HAP-1 (cell line): Measurements from ENCODE around the gene DBH.

ENCODE experiments used
- DNase-seq, 2 experiments: peaks; one replicate each; pipeline ENCODE4 v3.0.0-alpha.2; 2016 to 2020; ENCODE audit warnings: low spot score in 2 of 2
- H3K27me3 ChIP-seq: fragments of 250-450 bp; sonication (Bioruptor Pico); 2 replicates; pipeline ENCODE4 v1.5.1; 2020; ENCODE audit warnings: low read depth, mild to moderate bottlenecking, moderate library complexity
- H3K36me3 ChIP-seq: fragments of 250-450 bp; sonication (Bioruptor Pico); replicated peaks from 2 replicates; pipeline ENCODE4 v1.5.1; 2020; ENCODE audit warnings: mild to moderate bottlenecking
- H3K4me1 ChIP-seq: fragments of 250-450 bp; sonication (Bioruptor Pico); 2 replicates; pipeline ENCODE4 v1.5.1; 2020; ENCODE audit warnings: mild to moderate bottlenecking
- H3K4me3 ChIP-seq: fragments of 250-450 bp; sonication (Bioruptor Pico); 2 replicates; pipeline ENCODE4 v1.5.1; 2020; ENCODE audit warnings: mild to moderate bottlenecking, moderate library complexity
- H3K9me3 ChIP-seq: fragments of 250-450 bp; sonication (Bioruptor Pico); 2 replicates; pipeline ENCODE4 v1.5.1; 2020; ENCODE audit warnings: mild to moderate bottlenecking, moderate library complexity
- in situ Hi-C: fragments of 300-500 bp; cut with MboI; formaldehyde crosslinking; loops from 3 replicates; pipeline ENCODE4 v1.14.3; 2020; ENCODE audit warnings: low sequenced_read_pairs, inconsistent platforms, mixed read lengths

Gene DBH

GRCh38 chr9:133598978-133599377, 37.2 kb upstream of the DBH start:
- no peak overlapping the region for H3K4me3 ChIP-seq
- H3K4me1 ChIP-seq, result no peaks in the 10 kb centered on the region
- DNase-seq, result no peak
- H3K27me3 ChIP-seq, result no peaks in the 10 kb centered on the region; the same call in 1 of the 2 replicates
- in situ Hi-C loops, result no loop called here
- H3K36me3 ChIP-seq, result no peaks in the 10 kb centered on the region
- H3K9me3 ChIP-seq, result peaks cover 8% of the 10 kb centered on the region; the same call in 1 of the 2 replicates

DNA sequence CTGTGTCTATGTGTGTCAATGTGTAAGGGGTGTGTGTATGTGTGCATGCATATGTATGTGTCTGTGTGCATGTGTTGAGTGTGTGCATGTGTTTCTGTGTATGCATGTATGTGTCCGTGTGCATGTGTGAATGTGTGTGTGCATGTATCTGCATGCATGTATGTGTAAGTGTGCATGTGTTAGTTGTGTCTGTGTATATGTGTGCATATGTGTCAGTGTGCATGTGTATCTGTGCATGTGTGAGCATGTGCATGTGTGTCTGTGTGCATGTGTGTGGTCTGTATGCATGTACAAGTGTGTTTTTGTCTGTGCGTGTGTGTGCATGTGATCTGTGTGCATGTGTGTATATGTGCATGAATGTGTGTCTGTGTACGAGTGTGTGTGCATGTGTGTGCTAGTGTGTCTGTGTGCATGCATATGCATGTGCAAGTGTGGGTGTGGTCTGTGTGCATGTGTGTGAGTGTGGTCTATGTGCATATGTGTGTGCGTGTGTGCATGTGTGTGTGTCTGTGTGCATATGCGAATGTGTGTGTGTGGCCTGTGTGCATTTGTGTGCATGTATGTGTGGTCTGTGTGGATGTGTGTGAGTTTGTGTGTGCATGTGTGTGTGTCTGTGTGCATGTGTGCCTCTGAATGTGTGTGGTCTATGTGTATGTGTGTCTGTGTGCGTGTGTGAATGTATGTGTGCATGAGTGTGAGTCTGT, 36.5 kb upstream of the DBH start:
- peaks cover 5% of the 10 kb centered on the region; the same call in 1 of the 2 replicates for H3K27me3 ChIP-seq
- H3K4me1 ChIP-seq, result no peaks in the 10 kb centered on the region
- in situ Hi-C loops, result no loop called here
- peaks cover 8% of the 10 kb centered on the region; the same call in 1 of the 2 replicates for H3K9me3 ChIP-seq
- H3K36me3 ChIP-seq, result no peaks in the 10 kb centered on the region
- no peak overlapping the region for H3K4me3 ChIP-seq
- no peak for DNase-seq

- no peaks in the 10 kb centered on the region for H3K4me1 ChIP-seq
- in situ Hi-C loops, result no loop called here
- H3K4me3 ChIP-seq, result no peak overlapping the region
- DNase-seq, result no peak
- H3K9me3 ChIP-seq, result peaks cover 8% of the 10 kb centered on the region; the same call in 1 of the 2 replicates
- H3K27me3 ChIP-seq, result peaks cover 14% of the 10 kb centered on the region
- H3K36me3 ChIP-seq, result no peaks in the 10 kb centered on the region
These were observed 35.4 kb upstream of the DBH start for GRCh38 chr9:133600739-133601138.

- H3K4me3 ChIP-seq, result no peak overlapping the region
- in situ Hi-C loops, result no loop called here
- peaks cover 19% of the 10 kb centered on the region for H3K27me3 ChIP-seq
- no peaks in the 10 kb centered on the region for H3K36me3 ChIP-seq
- peaks cover 6% of the 10 kb centered on the region; the same call in 1 of the 2 replicates for H3K9me3 ChIP-seq
- no peak for DNase-seq
- H3K4me1 ChIP-seq, result no peaks in the 10 kb centered on the region
These were observed 34.4 kb upstream of the DBH start for GRCh38 chr9:133601746-133602145.

- in situ Hi-C loops, result no loop called here
- peaks cover 25% of the 10 kb centered on the region for H3K27me3 ChIP-seq
- no peak overlapping the region for H3K4me3 ChIP-seq
- peaks cover under 1% of the 10 kb centered on the region; the same call in 1 of the 2 replicates for H3K9me3 ChIP-seq
- DNase-seq, result no peak
- no peaks in the 10 kb centered on the region for H3K36me3 ChIP-seq
- H3K4me1 ChIP-seq, result no peaks in the 10 kb centered on the region
These were observed 33.9 kb upstream of the DBH start for GRCh38 chr9:133602277-133602676.

GRCh38 chr9:133603135-133603927, 32.8 kb upstream of the DBH start:
- Histone ChIP-seq H3K4me1 (no peaks in the 10 kb centered on the region), H3K27me3 (peaks cover 34% of the 10 kb centered on the region), H3K4me3 (no peak overlapping the region), H3K36me3 (no peaks in the 10 kb centered on the region), H3K9me3 (no peaks in the 10 kb centered on the region)
- in situ Hi-C loops, result no loop called here
- no peak for DNase-seq

DNA sequence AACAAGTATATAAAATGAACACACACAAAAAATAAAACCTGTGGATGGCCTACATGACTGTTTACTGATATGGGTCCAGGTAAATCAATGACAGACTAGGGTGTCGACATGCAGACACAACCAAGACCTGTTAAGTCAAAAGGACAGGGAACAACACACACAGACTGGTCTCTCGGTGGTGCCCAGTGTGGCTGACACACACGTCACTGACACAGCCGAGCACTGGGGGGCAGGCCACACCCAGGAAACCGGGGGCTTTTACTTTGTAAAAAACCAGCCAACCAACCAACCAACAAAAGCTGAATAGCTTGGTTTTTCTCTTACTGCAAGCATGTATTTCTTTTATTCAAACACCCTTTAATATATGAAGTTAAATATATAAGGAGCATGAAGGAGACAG, 31.9 kb upstream of the DBH start:
- DNase-seq, result no peak
- peaks cover 36% of the 10 kb centered on the region for H3K27me3 ChIP-seq
- H3K36me3 ChIP-seq, result no peaks in the 10 kb centered on the region

GRCh38 chr9:133604856-133605255, 31.3 kb upstream of the DBH start:
- Histone ChIP-seq H3K4me3 (no peak overlapping the region), H3K4me1 (no peaks in the 10 kb centered on the region), H3K36me3 (no peaks in the 10 kb centered on the region), H3K27me3 (peaks cover 39% of the 10 kb centered on the region), H3K9me3 (no peaks in the 10 kb centered on the region)
- no peak for DNase-seq
- in situ Hi-C loops, result no loop called here

More for the DNA sequence above, 31.9 kb upstream of the DBH start:
- Histone ChIP-seq H3K4me3 (no peak overlapping the region), H3K4me1 (no peaks in the 10 kb centered on the region), H3K9me3 (no peaks in the 10 kb centered on the region)
- in situ Hi-C loops, result no loop called here

- in situ Hi-C loops, result no loop called here
- H3K27me3 ChIP-seq, result peaks cover 40% of the 10 kb centered on the region
- H3K36me3 ChIP-seq, result no peaks in the 10 kb centered on the region
- H3K4me1 ChIP-seq, result no peaks in the 10 kb centered on the region
- DNase-seq, result no peak
- H3K9me3 ChIP-seq, result no peaks in the 10 kb centered on the region
- no peak overlapping the region for H3K4me3 ChIP-seq
These were observed 30.7 kb upstream of the DBH start for GRCh38 chr9:133605446-133605845.

GRCh38 chr9:133605856-133606707, 30.1 kb upstream of the DBH start:
- DNase-seq, result no peak
- H3K4me3 ChIP-seq, result no peak overlapping the region
- in situ Hi-C loops, result no loop called here
- H3K4me1 ChIP-seq, result no peaks in the 10 kb centered on the region
- H3K36me3 ChIP-seq, result no peaks in the 10 kb centered on the region
- no peaks in the 10 kb centered on the region for H3K9me3 ChIP-seq
- peaks cover 45% of the 10 kb centered on the region for H3K27me3 ChIP-seq

GRCh38 chr9:133606708-133607025, 29.5 kb upstream of the DBH start:
- in situ Hi-C loops, result no loop called here
- no peaks in the 10 kb centered on the region for H3K4me1 ChIP-seq
- peaks cover 45% of the 10 kb centered on the region for H3K27me3 ChIP-seq
- no peak overlapping the region for H3K4me3 ChIP-seq
- DNase-seq, result no peak
- no peaks in the 10 kb centered on the region for H3K9me3 ChIP-seq
- H3K36me3 ChIP-seq, result no peaks in the 10 kb centered on the region

GRCh38 chr9:133607381-133607780, 28.8 kb upstream of the DBH start:
- Histone ChIP-seq H3K4me3 (no peak overlapping the region), H3K27me3 (peaks cover 45% of the 10 kb centered on the region), H3K9me3 (no peaks in the 10 kb centered on the region), H3K4me1 (no peaks in the 10 kb centered on the region), H3K36me3 (no peaks in the 10 kb centered on the region)
- in situ Hi-C loops, result no loop called here
- DNase-seq, result no peak

- DNase-seq, result no peak
- H3K27me3 ChIP-seq, result peaks cover 49% of the 10 kb centered on the region
- in situ Hi-C loops, result no loop called here
- H3K4me3 ChIP-seq, result no peak overlapping the region
- no peaks in the 10 kb centered on the region for H3K4me1 ChIP-seq
- no peaks in the 10 kb centered on the region for H3K9me3 ChIP-seq
- no peaks in the 10 kb centered on the region for H3K36me3 ChIP-seq
These were observed 28.2 kb upstream of the DBH start for GRCh38 chr9:133607976-133608375.

GRCh38 chr9:133608382-133608781, 27.8 kb upstream of the DBH start:
- Histone ChIP-seq H3K36me3 (no peaks in the 10 kb centered on the region), H3K4me1 (no peaks in the 10 kb centered on the region), H3K4me3 (no peak overlapping the region), H3K27me3 (peaks cover 53% of the 10 kb centered on the region), H3K9me3 (no peaks in the 10 kb centered on the region)
- in situ Hi-C loops, result no loop called here
- DNase-seq, result no peak
